Measurements from ENCODE around the gene TTK.
A peak's percentile ranks its signal among the peaks of the same experiment; 100 is the strongest.

Gene TTK

GRCh38 chr6:80003826-80004172, 650 bp upstream of the TTK start:
- TF ChIP-seq CTCF (IDR thresholded peaks at IDR 0.05; ENCODE audit: borderline replicate concordance, insufficient read depth, low read depth, low read length), result no peak
- H3K4me3 ChIP-seq (ENCODE audit: low read depth, low read length), result peak overlapping the region; percentile 59

GRCh38 chr6:80005406-80005805, 957 bp downstream of the TTK start:
- no peak for TF ChIP-seq CTCF (IDR thresholded peaks at IDR 0.05; ENCODE audit: borderline replicate concordance, insufficient read depth, low read depth, low read length)
- H3K4me3 ChIP-seq (ENCODE audit: low read depth, low read length), result peak overlapping the region; percentile 74

- H3K4me3 ChIP-seq (ENCODE audit: low read depth, low read length), result no peak overlapping the region
Observed at GRCh38 chr6:80006541-80006940, 2.1 kb downstream of the TTK start.

GRCh38 chr6:80009531-80009930, 5.1 kb downstream of the TTK start:
- no peak for TF ChIP-seq CTCF (IDR thresholded peaks at IDR 0.05; ENCODE audit: borderline replicate concordance, insufficient read depth, low read depth, low read length)
- H3K4me3 ChIP-seq (ENCODE audit: low read depth, low read length), result no peak overlapping the region

More at GRCh38 chr6:80006541-80006940, 2.1 kb downstream of the TTK start:
- no peak for TF ChIP-seq CTCF (IDR thresholded peaks at IDR 0.05; ENCODE audit: borderline replicate concordance, insufficient read depth, low read depth, low read length)

GRCh38 chr6:80010288-80010687, 5.8 kb downstream of the TTK start:
- no peak for TF ChIP-seq CTCF (IDR thresholded peaks at IDR 0.05; ENCODE audit: borderline replicate concordance, insufficient read depth, low read depth, low read length)
- no peak overlapping the region for H3K4me3 ChIP-seq (ENCODE audit: low read depth, low read length)

- TF ChIP-seq CTCF (IDR thresholded peaks at IDR 0.05; ENCODE audit: borderline replicate concordance, insufficient read depth, low read depth, low read length), result no peak
- no peak overlapping the region for H3K4me3 ChIP-seq (ENCODE audit: low read depth, low read length)
Observed at GRCh38 chr6:80015839-80016435, 11.5 kb downstream of the TTK start.

- no peak for TF ChIP-seq CTCF (IDR thresholded peaks at IDR 0.05; ENCODE audit: borderline replicate concordance, insufficient read depth, low read depth, low read length)
Observed at GRCh38 chr6:80020381-80021120, 16.1 kb downstream of the TTK start.

More at GRCh38 chr6:80020381-80021120, 16.1 kb downstream of the TTK start:
- no peak overlapping the region for H3K4me3 ChIP-seq (ENCODE audit: low read depth, low read length)

All from GM12875 (cell line).